HL-60 (cell line): Measurements from ENCODE around the gene LCE4A.

Experiments used
- CTCF ChIP-seq: IDR thresholded peaks from one replicate; pipeline ENCODE4 v1.5.1; 2011; ENCODE audit warnings: low read length, control low read depth, inconsistent platforms; ENCODE audit not compliant: insufficient read depth
- POLR2AphosphoS5 ChIP-seq: IDR thresholded peaks from 2 replicates; pipeline ENCODE4 v1.6.1; 2012; ENCODE audit warnings: low read depth

GRCh38 chr1:152663098-152663497 lies 44.9 kb upstream of the LCE4A start, which contains the start of gene LCE2D:
- TF ChIP-seq CTCF = no peak
- no peak for TF ChIP-seq POLR2AphosphoS5
